Islet of Langerhans (tissue), 1 donor: ENCODE results near the gene ZNF786.

ENCODE experiments used
- FAIRE-seq: peaks from one replicate; lab custom pipeline; 2011; peaks lifted over from hg19 to GRCh38; lab: Jason Lieb, UNC

ZNF786 gene

GRCh38 chr7:149028346-149029109 is 62.0 kb downstream of the ZNF786 start, which contains the start of gene PDIA4:
Gene PDIA4 (minus strand): TSS chr7:149028505. CDS start chr7:149028408, 97 bp downstream.
- peak; percentile 73 for FAIRE-seq

DNA sequence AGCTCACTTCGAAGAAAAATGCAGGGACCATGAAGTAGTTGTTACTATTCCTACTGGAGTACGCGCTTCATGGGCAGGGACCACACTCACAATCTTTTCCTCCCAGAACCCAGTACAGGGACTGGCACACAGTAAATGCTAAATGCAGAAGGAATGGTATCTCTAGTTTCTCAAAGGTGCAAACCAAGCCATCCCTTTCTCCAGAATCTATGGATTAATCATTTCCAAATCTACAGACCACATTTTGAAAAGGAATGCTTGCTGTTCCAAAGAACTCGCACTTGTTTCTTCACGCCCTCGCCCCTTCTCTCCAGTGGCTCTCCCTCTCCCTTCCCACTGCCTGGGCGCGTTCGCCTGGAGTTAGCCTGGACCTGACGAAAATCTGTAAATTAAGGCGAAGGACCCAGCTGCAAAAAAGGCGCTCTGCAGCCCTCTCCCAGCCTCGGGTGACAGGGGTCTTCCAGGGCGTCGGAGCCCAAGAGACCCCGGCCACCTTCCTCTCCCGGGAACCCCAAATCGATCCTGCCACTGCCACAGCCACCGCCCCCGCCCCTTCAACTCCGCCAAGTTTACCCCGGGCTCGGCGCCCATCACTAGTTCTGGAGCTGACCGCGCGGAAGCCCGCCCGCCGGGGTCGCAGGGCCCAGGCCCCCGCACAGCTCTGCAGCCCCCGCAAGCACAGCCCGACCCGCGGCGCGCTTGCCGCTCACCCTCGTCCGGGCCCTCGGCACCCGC is 62.7 kb downstream of the ZNF786 start:
- FAIRE-seq, result no peak

DNA sequence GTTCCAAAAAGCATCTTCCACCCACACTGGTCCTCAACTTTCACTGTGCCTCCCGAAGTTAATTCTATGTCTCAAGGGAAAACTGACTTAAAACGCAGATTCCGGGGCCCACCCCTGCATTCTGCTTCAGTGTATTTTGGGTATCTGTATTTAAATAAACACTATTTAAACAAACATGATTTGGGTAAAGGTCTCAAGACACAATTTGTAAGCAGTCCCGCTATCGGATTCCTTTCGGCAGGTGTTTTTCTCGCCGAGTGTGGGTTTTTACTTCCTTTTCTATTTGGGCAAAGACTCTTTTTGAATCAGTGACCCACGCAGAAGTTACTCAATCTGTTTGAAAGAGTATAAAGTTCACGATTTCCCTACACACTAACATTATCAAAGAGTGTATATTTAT is 63.5 kb downstream of the ZNF786 start:
- no peak for FAIRE-seq

- FAIRE-seq, result no peak
Measured at GRCh38 chr7:149023662-149024061, 66.9 kb downstream of the ZNF786 start.

GRCh38 chr7:149022756-149023360 is 67.7 kb downstream of the ZNF786 start:
- FAIRE-seq, result no peak

DNA sequence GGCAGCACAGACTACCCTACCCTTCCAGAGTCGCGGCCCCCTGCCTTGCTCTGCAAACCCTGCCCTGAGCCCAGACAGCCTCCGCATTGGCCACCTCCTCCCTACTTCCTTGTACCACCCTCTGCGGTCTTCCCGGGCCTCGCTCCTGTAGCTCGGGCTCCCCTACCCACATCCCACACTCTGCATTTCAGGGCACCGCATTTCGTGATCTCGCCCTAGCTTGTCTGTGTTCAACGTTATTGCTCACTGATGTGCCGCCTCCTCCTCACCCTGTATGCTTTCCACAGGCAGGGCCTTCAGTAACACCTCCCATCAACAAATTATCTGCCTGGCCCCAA is 68.8 kb downstream of the ZNF786 start:
- no peak for FAIRE-seq

- no peak for FAIRE-seq
Measured at GRCh38 chr7:149020483-149020882, 70.0 kb downstream of the ZNF786 start.
